GM19395 (cell line): ENCODE results near the gene MEGF6.
A peak's percentile ranks its signal among the peaks of the same experiment; 100 is the strongest.

Experiments
- ATAC-seq: cut with Tn5 transposase; IDR thresholded peaks from one replicate; pipeline ENCODE4 v1.9.1; 2021; ENCODE audit warnings: mild to moderate bottlenecking, moderate library complexity; ENCODE audit not compliant: unreplicated experiment

MEGF6 gene

GRCh38 chr1:3491291-3492246, 119.7 kb downstream of the MEGF6 start:
- ATAC-seq, result peak; percentile 69

- ATAC-seq, result no peak
Measured at GRCh38 chr1:3490046-3490745, 121.1 kb downstream of the MEGF6 start.

GRCh38 chr1:3488432-3488831, 122.9 kb downstream of the MEGF6 start:
- ATAC-seq, result no peak

GRCh38 chr1:3485016-3485415, 126.3 kb downstream of the MEGF6 start:
- no peak for ATAC-seq

- ATAC-seq, result no peak
Measured at GRCh38 chr1:3483801-3484444, 127.4 kb downstream of the MEGF6 start.

- ATAC-seq, result no peak
Measured at GRCh38 chr1:3483380-3483779, 127.9 kb downstream of the MEGF6 start.

- no peak for ATAC-seq
Measured at GRCh38 chr1:3482378-3482849, 128.9 kb downstream of the MEGF6 start.

- ATAC-seq, result no peak
Measured at GRCh38 chr1:3481836-3482375, 129.4 kb downstream of the MEGF6 start.

- ATAC-seq, result no peak
Measured at GRCh38 chr1:3481046-3481445, 130.3 kb downstream of the MEGF6 start.

GRCh38 chr1:3480369-3480719, 131.0 kb downstream of the MEGF6 start:
- ATAC-seq, result no peak

GRCh38 chr1:3479511-3480368, 131.6 kb downstream of the MEGF6 start:
- ATAC-seq, result no peak

GRCh38 chr1:3478187-3478586, 133.1 kb downstream of the MEGF6 start:
- ATAC-seq, result no peak

GRCh38 chr1:3477241-3477995, 133.9 kb downstream of the MEGF6 start:
- no peak for ATAC-seq

GRCh38 chr1:3476666-3477065, 134.6 kb downstream of the MEGF6 start:
- no peak for ATAC-seq

GRCh38 chr1:3475839-3476573, 135.3 kb downstream of the MEGF6 start:
- no peak for ATAC-seq

GRCh38 chr1:3474421-3474820, 136.9 kb downstream of the MEGF6 start:
- ATAC-seq, result no peak

GRCh38 chr1:3474016-3474415, 137.3 kb downstream of the MEGF6 start:
- ATAC-seq, result no peak

- ATAC-seq, result no peak
Measured at GRCh38 chr1:3473381-3473844, 137.9 kb downstream of the MEGF6 start.

GRCh38 chr1:3472906-3473305, 138.4 kb downstream of the MEGF6 start:
- no peak for ATAC-seq
